DMS 273 (cell line): ENCODE data around the gene AMIGO1.

Experiments used
- DNase-seq: peaks from one replicate; lab custom pipeline; 2025; ENCODE audit not compliant: unreplicated experiment; lab: John Stamatoyannopoulos, UW

The AMIGO1 gene

GRCh38 chr1:109466125-109466451 is 43.4 kb downstream of the AMIGO1 start:
- peak; percentile 64 for DNase-seq

- DNase-seq = no peak
Observed at GRCh38 chr1:109457819-109458218, 51.7 kb downstream of the AMIGO1 start.

GRCh38 chr1:109454497-109455133 is 54.9 kb downstream of the AMIGO1 start:
- DNase-seq = no peak
